HepG2 (cell line): ENCODE results near the gene NID2. TPM values are rescaled to one million over a fixed set of nuclear protein-coding genes. Genes with fewer than 3 reads are reported as not detected.

ENCODE experiments used
- ATAC-seq: fragments of 200-7000 bp; cut with Tn5 transposase; 3 replicates; pipeline ENCODE4 v1.9.1; 2020; ENCODE audit warnings: mild to moderate bottlenecking, moderate library complexity
- BruUV-seq: library from RNA; stranded (reverse); fragments of 400-500 nt; replicated peaks from 2 replicates; lab custom pipeline; 2021; lab: Mats Ljungman, UMichigan
- CTCF ChIA-PET: fragments of 300-600 bp; formaldehyde crosslinking; extraction: SDS; loops from one replicate; lab custom pipeline; 2021; ENCODE audit warnings: low total read pairs, inconsistent platforms, low intra/inter-chr PET ratio; lab: Yijun Ruan, JAX
- POLR2A ChIA-PET: fragments of 350-600 bp; sonication (Branson Sonifier 250); formaldehyde crosslinking; loops from one replicate; lab custom pipeline; 2020; ENCODE audit warnings: antibody characterized with exemption, inconsistent platforms; lab: Yijun Ruan, JAX
- DNase-seq: peaks from one replicate; pipeline ENCODE4 v3.0.0-alpha.2; 2015; ENCODE audit warnings: low spot score
- FAIRE-seq: peaks from 3 replicates; lab custom pipeline; 2011; peaks lifted over from hg19 to GRCh38; lab: Jason Lieb, UNC
- H2AFZ ChIP-seq: one replicate; pipeline ENCODE4 v1.6.1; 2011; ENCODE audit warnings: low read length, inconsistent platforms
- H3K27ac ChIP-seq: fragments of 300-600 bp; 3 replicates; pipeline ENCODE4 v1.8.0; 2011; ENCODE audit warnings: mixed run types, mild to moderate bottlenecking, mixed read lengths, low read length, inconsistent platforms; ENCODE audit not compliant: insufficient read depth; ENCODE audit errors: extremely low read length
- H3K27me3 ChIP-seq, 2 experiments: fragments of 200-600 bp in 1 of 2; 2 replicates in 1 of 2; 3 replicates in 1 of 2; pipeline versions ENCODE4 v1.6.0 to v1.8.0; 2011; ENCODE audit warnings: low read length in 2 of 2, mild to moderate bottlenecking in 2 of 2, moderate library complexity in 2 of 2, inconsistent platforms in 1 of 2; ENCODE audit not compliant: insufficient read depth in 2 of 2, control insufficient read depth in 1 of 2
- H3K36me3 ChIP-seq, 2 experiments: fragments of 200-600 bp in 1 of 2; replicated peaks in 1 of 2; 2 replicates in 1 of 2; 3 replicates in 1 of 2; pipeline versions ENCODE4 v1.5.1 to v1.8.0; 2011; ENCODE audit warnings: low read length in 2 of 2, inconsistent platforms in 1 of 2; ENCODE audit not compliant: insufficient read depth in 2 of 2, control insufficient read depth in 1 of 2
- H3K4me1 ChIP-seq: 2 replicates; pipeline ENCODE4 v1.5.1; 2012; ENCODE audit warnings: low read length, inconsistent platforms; ENCODE audit not compliant: insufficient read depth
- H3K4me2 ChIP-seq: 2 replicates; pipeline ENCODE4 v1.6.0; 2011; ENCODE audit warnings: low read depth, low read length, inconsistent platforms
- H3K4me3 ChIP-seq, 3 experiments: fragments of 200-600 bp in 1 of 3; sonication (generic), shearing (Covaris generic) in 1 of 3; replicated peaks in 1 of 3; 2 replicates each; pipeline ENCODE4 v1.5.1; 2011 to 2016; ENCODE audit warnings: low read length in 3 of 3, inconsistent platforms in 2 of 3, low read depth in 2 of 3, mild to moderate bottlenecking in 2 of 3, control low read depth in 1 of 3, mixed read lengths in 1 of 3; ENCODE audit not compliant: insufficient read depth in 1 of 3
- H3K79me2 ChIP-seq: one replicate; pipeline ENCODE4 v1.6.1; 2011; ENCODE audit warnings: low read length, inconsistent platforms; ENCODE audit not compliant: insufficient read depth
- H3K9ac ChIP-seq: 2 replicates; pipeline ENCODE4 v1.6.0; 2011; ENCODE audit warnings: mild to moderate bottlenecking, low read depth, low read length, inconsistent platforms; ENCODE audit not compliant: insufficient read depth
- H3K9me3 ChIP-seq: 2 replicates; pipeline ENCODE4 v1.5.1; 2012; ENCODE audit warnings: mild to moderate bottlenecking, low read length
- H4K20me1 ChIP-seq: 2 replicates; pipeline ENCODE4 v1.6.0; 2011; ENCODE audit warnings: inconsistent platforms, mild to moderate bottlenecking, low read length, moderate library complexity; ENCODE audit not compliant: insufficient read depth
- HNRNPLL ChIP-seq: fragments of 200-400 bp; formaldehyde crosslinking; IDR thresholded peaks from 2 replicates; pipeline ENCODE4 v1.6.1; 2017; ENCODE audit warnings: mild to moderate bottlenecking, low read depth, low read length; ENCODE audit not compliant: poor library complexity, severe bottlenecking
- IRX3 ChIP-seq: sonication (generic); formaldehyde crosslinking; IDR thresholded peaks from 2 replicates; pipeline ENCODE4 v1.8.1; 2023; ENCODE audit warnings: mild to moderate bottlenecking, low read depth, missing genetic modification reagents, borderline replicate concordance
- KLF12 ChIP-seq: sonication (generic); formaldehyde crosslinking; IDR thresholded peaks from 2 replicates; pipeline ENCODE4 v1.4.0; 2020; ENCODE audit warnings: missing genetic modification reagents, borderline replicate concordance
- MAFF ChIP-seq: IDR thresholded peaks from 2 replicates; pipeline ENCODE4 v1.6.1; 2011; ENCODE audit warnings: low read depth, low read length, improper control_type of control experiment
- MAFK ChIP-seq, 2 experiments: IDR thresholded peaks in 1 of 2; conservative IDR thresholded peaks in 1 of 2; 2 replicates each; pipeline ENCODE4 v1.6.1; 2011; ENCODE audit warnings: improper control_type of control experiment in 2 of 2, low read length in 2 of 2
- MED13 ChIP-seq: sonication (generic); formaldehyde crosslinking; IDR thresholded peaks from 2 replicates; pipeline ENCODE4 v1.5.0; 2020; ENCODE audit warnings: missing genetic modification reagents
- ZNF3 ChIP-seq: IDR thresholded peaks from 2 replicates; pipeline ENCODE4 v1.7.0; 2017; ENCODE audit warnings: inconsistent platforms
- WGBS: methylation state at CpG from one replicate; pipeline ENCODE4 v1.1.6; 2017; ENCODE audit warnings: low lambda C conversion rate; 5-methylcytosine and 5-hydroxymethylcytosine counted together
- in situ Hi-C: cut with HindIII; loops from 2 replicates; pipeline ENCODE4 v1.10.0; 2017; ENCODE audit warnings: low pct_unique_long_range_greater_than_20kb; ENCODE audit not compliant: extremely low pct_ligation_motif_present
- intact Hi-C: fragments of 100-400 bp; cut with micrococcal nuclease; formaldehyde crosslinking; loops from one replicate; pipeline ENCODE4 v1.10.0; 2022; ENCODE audit not compliant: unreplicated experiment
- polyA plus RNA-seq, 8 experiments: library from polyadenylated mRNA; depleted of rRNA in 3 of 8; stranded (reverse) in 7 of 8; unstranded in 1 of 8; fragments of >200 nt; fragmentation: Illumina TruSeq in 4 of 8; extraction: Trizol in 4 of 8; gene quantifications; 2 replicates each; pipeline versions ENCODE4 v1.2.1 to v1.2.3, GENCODE V29; 2011 to 2016; ENCODE audit warnings: low read depth in 4 of 8, missing spikeins in 1 of 8, mixed read lengths in 1 of 8; ENCODE audit not compliant: insufficient read depth in 1 of 8
- total RNA-seq, 5 experiments: library from RNA; depleted of rRNA; stranded (reverse); fragments of >200 nt; fragmentation: Illumina TruSeq; extraction: Trizol; gene quantifications; 2 replicates each; pipeline ENCODE4 v1.2.3, GENCODE V29; 2016; ENCODE audit warnings: low read depth in 1 of 5

The NID2 gene
- total and polyA plus RNA-seq, 2 of the 13 experiments (the other 11 are each of a cell fraction or from before 2014, with no cell fraction given): 0.11 TPM; not detected in 1

- no peak overlapping the region for H2AFZ ChIP-seq
- H3K27ac ChIP-seq: no peak overlapping the region
- no peaks in the 10 kb centered on the region for H3K79me2 ChIP-seq
- H3K9me3 ChIP-seq: no peaks in the 10 kb centered on the region
- H3K9ac ChIP-seq: no peak overlapping the region
- no peak for DNase-seq
- H3K4me2 ChIP-seq: no peak overlapping the region
- H3K27me3 ChIP-seq: no peaks in the 10 kb centered on the region
- in situ Hi-C loops: no loop called here
- ChIA-PET CTCF (no interaction called here), POLR2A (no interaction called here)
- intact Hi-C loops: no loop called here
- FAIRE-seq: no peak
- no peak overlapping the region for H3K4me3 ChIP-seq
- TF ChIP-seq MAFF (peak; percentile 31; the same call in 1 of the 2 replicates), MAFK (conservative IDR thresholded peaks at IDR 0.05 in 1 of 2, IDR thresholded peaks at IDR 0.05 in 1 of 2; ENCODE audit: low read length in 2 of 2) (peak; percentile 17 to 71; a peak in 2 of 4 replicates), IRX3 (CRISPR knock-in tag) (no peak), HNRNPLL (no peak)
- peaks cover 12 to 61% of the 10 kb centered on the region in 2 experiments for H3K36me3 ChIP-seq
- H4K20me1 ChIP-seq: no peaks in the 10 kb centered on the region
- 93% methylated on average over 3 of the region's 3 CpGs for WGBS
- no peak for ATAC-seq
- 0 out of 2 replicates have a peak, but pooled peaks cover 6% of the 10 kb centered on the region for H3K4me1 ChIP-seq
- BruUV-seq: no TSS peak
Observed at GRCh38 chr14:52010173-52010693, 58.6 kb downstream of the NID2 start.

- DNase-seq: no peak
- H2AFZ ChIP-seq: no peak overlapping the region
- ChIA-PET POLR2A (no interaction called here), CTCF (no interaction called here)
- H3K4me2 ChIP-seq: no peak overlapping the region
- H3K4me1 ChIP-seq: 0 out of 2 replicates have a peak, but pooled peaks cover 6% of the 10 kb centered on the region
- no peak for TF ChIP-seq ZNF3 (CRISPR knock-in tag)
- TF ChIP-seq MED13 (CRISPR knock-in tag): no peak
- no peak for TF ChIP-seq KLF12
- WGBS: 92% methylated on average over 4 of the region's 4 CpGs
- in situ Hi-C loops: no loop called here
- peaks cover 18 to 82% of the 10 kb centered on the region in 2 experiments for H3K36me3 ChIP-seq
- no peaks in the 10 kb centered on the region for H4K20me1 ChIP-seq
- H3K9me3 ChIP-seq: no peaks in the 10 kb centered on the region
- BruUV-seq: no TSS peak
- no peak overlapping the region for H3K27ac ChIP-seq
- no peaks in the 10 kb centered on the region for H3K27me3 ChIP-seq
- no peak overlapping the region for H3K4me3 ChIP-seq
- H3K79me2 ChIP-seq: no peaks in the 10 kb centered on the region
- intact Hi-C loops: no loop called here
- ATAC-seq: no peak
- no peak overlapping the region for H3K9ac ChIP-seq
- FAIRE-seq: no peak
Observed at GRCh38 chr14:52008136-52008535, 60.7 kb downstream of the NID2 start.
